HepG2 (cell line): ENCODE measurements around the gene DLX6. TPM values are rescaled to one million over a fixed set of nuclear protein-coding genes. Genes with fewer than 3 reads are reported as not detected.

Experiments used
- ATF7 ChIP-seq, 2 experiments: fragments of 450-650 bp in 1 of 2; sonication (generic) in 1 of 2; formaldehyde crosslinking in 1 of 2; IDR thresholded peaks; 2 replicates each; pipeline versions ENCODE4 v1.4.0 to v1.6.1; 2016 to 2020; ENCODE audit warnings: antibody characterized with exemption in 1 of 2, mild to moderate bottlenecking in 1 of 2, missing genetic modification reagents in 1 of 2
- DPF2 ChIP-seq: sonication (generic); formaldehyde crosslinking; IDR thresholded peaks from 2 replicates; pipeline ENCODE4 v1.4.0; 2020; ENCODE audit warnings: mild to moderate bottlenecking, low read depth, missing genetic modification reagents, borderline replicate concordance
- FOXJ3 ChIP-seq: sonication (generic); formaldehyde crosslinking; IDR thresholded peaks from 2 replicates; pipeline ENCODE4 v1.4.0; 2020; ENCODE audit warnings: missing genetic modification reagents, mild to moderate bottlenecking, borderline replicate concordance
- HBP1 ChIP-seq: IDR thresholded peaks from 2 replicates; pipeline ENCODE4 v1.6.1; 2016; ENCODE audit warnings: low read depth, control low read depth
- IRF9 ChIP-seq: sonication (generic); formaldehyde crosslinking; IDR thresholded peaks from 2 replicates; pipeline ENCODE4 v1.8.0; 2022; ENCODE audit warnings: missing genetic modification reagents, mild to moderate bottlenecking, borderline replicate concordance
- MED8 ChIP-seq: sonication (generic); formaldehyde crosslinking; IDR thresholded peaks from 2 replicates; pipeline ENCODE4 v1.8.1; 2023; ENCODE audit warnings: mild to moderate bottlenecking, missing genetic modification reagents; ENCODE audit not compliant: insufficient replicate concordance
- MXD3 ChIP-seq: IDR thresholded peaks from 2 replicates; pipeline ENCODE4 v1.6.1; 2016; ENCODE audit warnings: mild to moderate bottlenecking, missing biosample characterization, missing genetic modification reagents
- NAIF1 ChIP-seq: sonication (generic); formaldehyde crosslinking; IDR thresholded peaks from 2 replicates; pipeline ENCODE4 v1.5.0; 2020; ENCODE audit warnings: mild to moderate bottlenecking, missing genetic modification reagents, borderline replicate concordance
- NCOA2 ChIP-seq: sonication (generic); formaldehyde crosslinking; IDR thresholded peaks from 2 replicates; pipeline ENCODE4 v1.8.0; 2022; ENCODE audit warnings: inconsistent platforms
- NR2F6 ChIP-seq, 2 experiments: IDR thresholded peaks; 2 replicates each; pipeline ENCODE4 v1.6.1; 2016; ENCODE audit warnings: antibody characterized with exemption in 1 of 2, mild to moderate bottlenecking in 1 of 2
- NRL ChIP-seq: sonication (generic); formaldehyde crosslinking; IDR thresholded peaks from 2 replicates; pipeline ENCODE4 v1.5.0; 2020; ENCODE audit warnings: missing genetic modification reagents, mild to moderate bottlenecking, moderate library complexity, borderline replicate concordance
- POLR2G ChIP-seq: fragments of 200-400 bp; formaldehyde crosslinking; IDR thresholded peaks from 2 replicates; pipeline ENCODE4 v1.6.1; 2018; ENCODE audit warnings: mild to moderate bottlenecking, low read depth, low read length, moderate library complexity
- SRF ChIP-seq: IDR thresholded peaks from 2 replicates; pipeline ENCODE4 v1.6.1; 2011; ENCODE audit warnings: mild to moderate bottlenecking, low read depth, low read length, moderate library complexity
- TCF12 ChIP-seq, 2 experiments: fragments of 450-650 bp in 1 of 2; sonication (generic) in 1 of 2; formaldehyde crosslinking in 1 of 2; IDR thresholded peaks; 2 replicates each; pipeline versions ENCODE4 v1.6.1 to v1.8.0; 2017 to 2022; ENCODE audit warnings: antibody characterized with exemption in 1 of 2, mild to moderate bottlenecking in 1 of 2, missing genetic modification reagents in 1 of 2, moderate library complexity in 1 of 2
- ZBTB37 ChIP-seq: sonication (generic); formaldehyde crosslinking; IDR thresholded peaks from 2 replicates; pipeline ENCODE4 v1.4.0; 2020; ENCODE audit warnings: mild to moderate bottlenecking, missing genetic modification reagents
- ZNF446 ChIP-seq: sonication (generic); formaldehyde crosslinking; IDR thresholded peaks from 2 replicates; pipeline ENCODE4 v1.5.0; 2020; ENCODE audit warnings: mild to moderate bottlenecking, missing genetic modification reagents
- ZNF564 ChIP-seq: sonication (generic); formaldehyde crosslinking; IDR thresholded peaks from 2 replicates; pipeline ENCODE4 v1.8.1; 2023; ENCODE audit warnings: mild to moderate bottlenecking, missing genetic modification reagents
- ZNF703 ChIP-seq: sonication (generic); formaldehyde crosslinking; IDR thresholded peaks from 2 replicates; pipeline ENCODE4 v1.5.1; 2020; ENCODE audit warnings: missing genetic modification reagents, mild to moderate bottlenecking, moderate library complexity, borderline replicate concordance
- ZNF780A ChIP-seq: sonication (generic); formaldehyde crosslinking; IDR thresholded peaks from 2 replicates; pipeline ENCODE4 v1.8.0; 2022; ENCODE audit warnings: mild to moderate bottlenecking, missing genetic modification reagents, moderate library complexity
- ZNF781 ChIP-seq: sonication (generic); formaldehyde crosslinking; IDR thresholded peaks from 2 replicates; pipeline ENCODE4 v1.5.1; 2020; ENCODE audit warnings: borderline replicate concordance, mild to moderate bottlenecking, missing genetic modification reagents; ENCODE audit errors: not compliant biosample characterization
- polyA plus RNA-seq, 8 experiments: library from polyadenylated mRNA; depleted of rRNA in 3 of 8; stranded (reverse) in 7 of 8; unstranded in 1 of 8; fragments of >200 nt; fragmentation: Illumina TruSeq in 4 of 8; extraction: Trizol in 4 of 8; gene quantifications; 2 replicates each; pipeline versions ENCODE4 v1.2.1 to v1.2.3, GENCODE V29; 2011 to 2016; ENCODE audit warnings: low read depth in 4 of 8, missing spikeins in 1 of 8, mixed read lengths in 1 of 8; ENCODE audit not compliant: insufficient read depth in 1 of 8
- total RNA-seq, 5 experiments: library from RNA; depleted of rRNA; stranded (reverse); fragments of >200 nt; fragmentation: Illumina TruSeq; extraction: Trizol; gene quantifications; 2 replicates each; pipeline ENCODE4 v1.2.3, GENCODE V29; 2016; ENCODE audit warnings: low read depth in 1 of 5
- TF ChIP-seq, protein P1 (sequence below): sonication (generic); formaldehyde crosslinking; IDR thresholded peaks from 2 replicates; pipeline ENCODE4 v1.4.0; 2020; ENCODE audit warnings: mild to moderate bottlenecking, low read depth, missing genetic modification reagents

DLX6 gene
- total and polyA plus RNA-seq, 2 of the 13 experiments (the other 11 are each of a cell fraction or from before 2014, with no cell fraction given), result 3.5 to 5.5 TPM

DNA sequence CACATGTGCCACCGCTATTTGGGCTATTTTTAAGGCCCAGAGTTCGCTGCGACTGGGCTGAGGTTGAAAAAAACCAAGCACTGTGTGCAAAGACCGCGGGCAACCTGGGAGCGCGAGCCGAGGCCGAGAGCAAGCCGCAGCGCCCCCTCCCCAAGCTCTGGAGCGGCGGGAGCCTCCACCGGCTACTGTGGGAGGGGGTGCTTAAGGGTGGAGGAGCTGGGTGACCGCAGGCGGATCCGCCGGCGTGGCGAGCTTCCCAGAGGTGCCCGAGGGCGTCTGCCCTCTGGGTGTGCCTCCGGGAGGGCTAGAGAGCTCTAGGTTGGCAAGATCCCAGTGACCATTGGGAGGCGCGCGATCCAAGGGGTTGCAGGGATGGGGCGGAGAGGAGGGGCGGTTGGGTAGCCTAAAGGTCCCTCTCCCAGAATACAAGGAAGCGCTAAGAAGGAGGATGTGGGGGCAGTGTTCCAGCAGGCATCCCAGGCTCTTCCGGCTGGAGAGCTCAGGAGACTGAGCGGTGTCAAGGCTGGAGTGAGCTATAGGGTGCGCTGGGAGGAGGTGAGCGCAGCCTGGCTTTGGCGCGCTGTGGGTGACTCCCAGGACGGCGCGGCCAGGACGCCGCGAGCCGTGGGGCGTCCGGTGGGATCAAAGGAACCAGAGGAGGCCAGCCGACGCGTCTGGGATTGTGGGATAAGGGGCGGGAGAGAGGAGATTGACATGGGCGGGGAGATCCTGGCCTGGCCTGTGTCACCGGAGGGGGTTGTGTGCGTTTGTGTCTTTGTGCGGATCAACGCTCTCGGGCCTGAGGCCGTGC, 11.2 kb downstream of the DLX6 start (continued):
- TF ChIP-seq POLR2G, result peak; percentile 78
- TF ChIP-seq NRL (CRISPR knock-in tag), result no peak
- no peak for TF ChIP-seq ZNF781
- no peak for TF ChIP-seq ZNF446
- TF ChIP-seq ZNF564, result peak; percentile 72
- no peak; the same call in 1 of the 2 replicates for TF ChIP-seq IRF9
- no peak for TF ChIP-seq DPF2 (CRISPR knock-in tag)
- peak; percentile 62; the same call in 1 of the 2 replicates for TF ChIP-seq MXD3
- TF ChIP-seq FOXJ3 (CRISPR knock-in tag), result no peak; the same call in 1 of the 2 replicates
- TF ChIP-seq NR2F6 (IDR thresholded peaks at IDR 0.05), result 0 out of 2 replicates have a peak, but pooled peaks have one; percentile 3
- TF ChIP-seq NR2F6 (CRISPR knock-in tag; IDR thresholded peaks at IDR 0.05), result no peak
- no peak for TF ChIP-seq SRF
- 0 out of 2 replicates have a peak, but pooled peaks have one; percentile 55 for TF ChIP-seq ZBTB37 (CRISPR knock-in tag)
- no peak; the same call in 1 of the 2 replicates for TF ChIP-seq NAIF1
- peak; percentile 57 for TF ChIP-seq MED8
- no peak for TF ChIP-seq TCF12 (IDR thresholded peaks at IDR 0.05)
- TF ChIP-seq TCF12 (CRISPR knock-in tag; IDR thresholded peaks at IDR 0.05), result peak; percentile 35; the same call in 1 of the 2 replicates
- no peak; the same call in 1 of the 2 replicates for TF ChIP-seq NCOA2 (CRISPR knock-in tag)
- no peak for TF ChIP-seq ATF7 (IDR thresholded peaks at IDR 0.05)
- no peak for TF ChIP-seq ATF7 (CRISPR knock-in tag; IDR thresholded peaks at IDR 0.05)
- no peak for TF ChIP-seq ZNF780A
- TF ChIP-seq, protein P1, sequence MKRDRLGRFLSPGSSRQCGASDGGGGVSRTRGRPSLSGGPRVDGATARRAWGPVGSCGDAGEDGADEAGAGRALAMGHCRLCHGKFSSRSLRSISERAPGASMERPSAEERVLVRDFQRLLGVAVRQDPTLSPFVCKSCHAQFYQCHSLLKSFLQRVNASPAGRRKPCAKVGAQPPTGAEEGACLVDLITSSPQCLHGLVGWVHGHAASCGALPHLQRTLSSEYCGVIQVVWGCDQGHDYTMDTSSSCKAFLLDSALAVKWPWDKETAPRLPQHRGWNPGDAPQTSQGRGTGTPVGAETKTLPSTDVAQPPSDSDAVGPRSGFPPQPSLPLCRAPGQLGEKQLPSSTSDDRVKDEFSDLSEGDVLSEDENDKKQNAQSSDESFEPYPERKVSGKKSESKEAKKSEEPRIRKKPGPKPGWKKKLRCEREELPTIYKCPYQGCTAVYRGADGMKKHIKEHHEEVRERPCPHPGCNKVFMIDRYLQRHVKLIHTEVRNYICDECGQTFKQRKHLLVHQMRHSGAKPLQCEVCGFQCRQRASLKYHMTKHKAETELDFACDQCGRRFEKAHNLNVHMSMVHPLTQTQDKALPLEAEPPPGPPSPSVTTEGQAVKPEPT, result peak; percentile 49; the same call in 1 of the 2 replicates
- TF ChIP-seq HBP1 (CRISPR knock-in tag), result 0 out of 2 replicates have a peak, but pooled peaks have one; percentile 34
- no peak for TF ChIP-seq ZNF703 (CRISPR knock-in tag)
